Neural cell (in vitro differentiated cells): ENCODE results near the gene KCTD15.

ENCODE experiments used
- EP300 ChIP-seq: fragments of 450-650 bp; conservative IDR thresholded peaks from 2 replicates; pipeline ENCODE4 v1.6.1; 2014; ENCODE audit warnings: antibody characterized with exemption, mild to moderate bottlenecking, moderate library complexity; ENCODE audit not compliant: poor library complexity, severe bottlenecking
- EZH2 ChIP-seq: fragments of 200-600, 300-800 bp; shearing (Covaris generic), sonication (generic); IDR thresholded peaks from 2 replicates; pipeline ENCODE4 v1.6.1; 2014; ENCODE audit warnings: antibody characterized with exemption, low read length, borderline replicate concordance, mild to moderate bottlenecking; ENCODE audit not compliant: insufficient read depth, poor library complexity, severe bottlenecking
- MXI1 ChIP-seq: fragments of 450-650 bp; conservative IDR thresholded peaks from 2 replicates; pipeline ENCODE4 v1.6.1; 2014; ENCODE audit warnings: antibody characterized with exemption, mild to moderate bottlenecking; ENCODE audit not compliant: poor library complexity, severe bottlenecking
- POLR2AphosphoS5 ChIP-seq: IDR thresholded peaks from 2 replicates; pipeline ENCODE4 v1.6.1; 2012
- RAD21 ChIP-seq: fragments of 450-650 bp; conservative IDR thresholded peaks from 2 replicates; pipeline ENCODE4 v1.6.1; 2014; ENCODE audit warnings: antibody characterized with exemption, mild to moderate bottlenecking, moderate library complexity
- TAF1 ChIP-seq: IDR thresholded peaks from 2 replicates; pipeline ENCODE4 v1.6.1; 2012; ENCODE audit warnings: low read depth
- TF ChIP-seq, protein P1 (sequence below): fragments of 450-650 bp; IDR thresholded peaks from 2 replicates; pipeline ENCODE4 v1.5.1; 2014; ENCODE audit warnings: antibody characterized with exemption, mild to moderate bottlenecking, moderate library complexity; ENCODE audit not compliant: poor library complexity, severe bottlenecking
- TF ChIP-seq, protein P2 (sequence below): IDR thresholded peaks from 2 replicates; pipeline ENCODE4 v1.6.1; 2012; ENCODE audit warnings: borderline replicate concordance

DNA sequence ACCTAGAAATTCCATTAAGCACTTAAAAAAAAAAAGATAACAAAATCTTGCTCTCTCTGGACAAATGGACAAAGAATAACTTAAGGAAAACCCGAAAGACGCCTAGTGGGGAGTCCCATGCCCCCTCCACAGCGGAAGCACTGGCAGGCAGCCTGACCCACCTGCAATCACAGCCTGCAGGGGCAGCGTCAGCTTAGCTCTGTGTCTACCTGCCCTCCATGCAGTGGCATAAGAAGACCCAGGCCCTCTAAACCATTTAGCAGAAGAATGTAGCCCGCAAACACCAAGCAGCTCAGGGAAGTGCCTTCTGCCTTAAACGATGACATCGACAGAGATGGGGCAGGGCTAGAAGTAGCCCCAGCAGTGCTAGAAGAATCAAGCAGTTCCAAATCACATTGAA lies 36.0 kb downstream of the KCTD15 start:
- TF ChIP-seq RAD21 (no peak), EZH2 (no peak), TAF1 (no peak), EP300 (no peak), MXI1 (no peak), POLR2AphosphoS5 (no peak)
- TF ChIP-seq, protein P1, sequence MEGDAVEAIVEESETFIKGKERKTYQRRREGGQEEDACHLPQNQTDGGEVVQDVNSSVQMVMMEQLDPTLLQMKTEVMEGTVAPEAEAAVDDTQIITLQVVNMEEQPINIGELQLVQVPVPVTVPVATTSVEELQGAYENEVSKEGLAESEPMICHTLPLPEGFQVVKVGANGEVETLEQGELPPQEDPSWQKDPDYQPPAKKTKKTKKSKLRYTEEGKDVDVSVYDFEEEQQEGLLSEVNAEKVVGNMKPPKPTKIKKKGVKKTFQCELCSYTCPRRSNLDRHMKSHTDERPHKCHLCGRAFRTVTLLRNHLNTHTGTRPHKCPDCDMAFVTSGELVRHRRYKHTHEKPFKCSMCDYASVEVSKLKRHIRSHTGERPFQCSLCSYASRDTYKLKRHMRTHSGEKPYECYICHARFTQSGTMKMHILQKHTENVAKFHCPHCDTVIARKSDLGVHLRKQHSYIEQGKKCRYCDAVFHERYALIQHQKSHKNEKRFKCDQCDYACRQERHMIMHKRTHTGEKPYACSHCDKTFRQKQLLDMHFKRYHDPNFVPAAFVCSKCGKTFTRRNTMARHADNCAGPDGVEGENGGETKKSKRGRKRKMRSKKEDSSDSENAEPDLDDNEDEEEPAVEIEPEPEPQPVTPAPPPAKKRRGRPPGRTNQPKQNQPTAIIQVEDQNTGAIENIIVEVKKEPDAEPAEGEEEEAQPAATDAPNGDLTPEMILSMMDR = no peak
- TF ChIP-seq, protein P2, sequence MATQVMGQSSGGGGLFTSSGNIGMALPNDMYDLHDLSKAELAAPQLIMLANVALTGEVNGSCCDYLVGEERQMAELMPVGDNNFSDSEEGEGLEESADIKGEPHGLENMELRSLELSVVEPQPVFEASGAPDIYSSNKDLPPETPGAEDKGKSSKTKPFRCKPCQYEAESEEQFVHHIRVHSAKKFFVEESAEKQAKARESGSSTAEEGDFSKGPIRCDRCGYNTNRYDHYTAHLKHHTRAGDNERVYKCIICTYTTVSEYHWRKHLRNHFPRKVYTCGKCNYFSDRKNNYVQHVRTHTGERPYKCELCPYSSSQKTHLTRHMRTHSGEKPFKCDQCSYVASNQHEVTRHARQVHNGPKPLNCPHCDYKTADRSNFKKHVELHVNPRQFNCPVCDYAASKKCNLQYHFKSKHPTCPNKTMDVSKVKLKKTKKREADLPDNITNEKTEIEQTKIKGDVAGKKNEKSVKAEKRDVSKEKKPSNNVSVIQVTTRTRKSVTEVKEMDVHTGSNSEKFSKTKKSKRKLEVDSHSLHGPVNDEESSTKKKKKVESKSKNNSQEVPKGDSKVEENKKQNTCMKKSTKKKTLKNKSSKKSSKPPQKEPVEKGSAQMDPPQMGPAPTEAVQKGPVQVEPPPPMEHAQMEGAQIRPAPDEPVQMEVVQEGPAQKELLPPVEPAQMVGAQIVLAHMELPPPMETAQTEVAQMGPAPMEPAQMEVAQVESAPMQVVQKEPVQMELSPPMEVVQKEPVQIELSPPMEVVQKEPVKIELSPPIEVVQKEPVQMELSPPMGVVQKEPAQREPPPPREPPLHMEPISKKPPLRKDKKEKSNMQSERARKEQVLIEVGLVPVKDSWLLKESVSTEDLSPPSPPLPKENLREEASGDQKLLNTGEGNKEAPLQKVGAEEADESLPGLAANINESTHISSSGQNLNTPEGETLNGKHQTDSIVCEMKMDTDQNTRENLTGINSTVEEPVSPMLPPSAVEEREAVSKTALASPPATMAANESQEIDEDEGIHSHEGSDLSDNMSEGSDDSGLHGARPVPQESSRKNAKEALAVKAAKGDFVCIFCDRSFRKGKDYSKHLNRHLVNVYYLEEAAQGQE = no peak
